Skeletal muscle satellite cell (primary cell): ENCODE measurements around the gene WDR13. TPM values are rescaled to one million over a fixed set of nuclear protein-coding genes. Genes with fewer than 3 reads are reported as not detected.
"Not testable (repeated sequence)": the region's sequence is repeated elsewhere in the genome, so short reads cannot be mapped to it uniquely, and the experiment has no call there.

ENCODE experiments used
- H3K27me3 ChIP-seq: 2 replicates; pipeline ENCODE4 v1.7.0; 2013; ENCODE audit warnings: low read length; ENCODE audit not compliant: control insufficient read depth, insufficient read depth
- H3K36me3 ChIP-seq: 2 replicates; pipeline ENCODE4 v1.7.0; 2013; ENCODE audit warnings: mild to moderate bottlenecking, control low read depth, low read length; ENCODE audit not compliant: insufficient read depth
- H3K4me1 ChIP-seq: 2 replicates; pipeline ENCODE4 v1.7.0; 2013; ENCODE audit warnings: low read length; ENCODE audit not compliant: control insufficient read depth, insufficient read depth
- H3K4me2 ChIP-seq: 2 replicates; pipeline ENCODE4 v1.7.0; 2013; ENCODE audit warnings: mild to moderate bottlenecking, low read length
- H3K4me3 ChIP-seq: 2 replicates; pipeline ENCODE4 v1.7.0; 2013; ENCODE audit warnings: low read length
- H3K9ac ChIP-seq: 2 replicates; pipeline ENCODE4 v1.7.0; 2013; ENCODE audit warnings: mild to moderate bottlenecking, low read depth, low read length, moderate library complexity
- H3K9me3 ChIP-seq: replicated peaks from 2 replicates; pipeline ENCODE4 v1.7.0; 2013; ENCODE audit warnings: mild to moderate bottlenecking, control low read depth, low read length
- small RNA-seq: library from RNA; depleted of rRNA; stranded (forward); fragments of <200 nt; gene quantifications from one replicate; pipeline ENCODE3, GENCODE V24; 2012

Gene WDR13

DNA sequence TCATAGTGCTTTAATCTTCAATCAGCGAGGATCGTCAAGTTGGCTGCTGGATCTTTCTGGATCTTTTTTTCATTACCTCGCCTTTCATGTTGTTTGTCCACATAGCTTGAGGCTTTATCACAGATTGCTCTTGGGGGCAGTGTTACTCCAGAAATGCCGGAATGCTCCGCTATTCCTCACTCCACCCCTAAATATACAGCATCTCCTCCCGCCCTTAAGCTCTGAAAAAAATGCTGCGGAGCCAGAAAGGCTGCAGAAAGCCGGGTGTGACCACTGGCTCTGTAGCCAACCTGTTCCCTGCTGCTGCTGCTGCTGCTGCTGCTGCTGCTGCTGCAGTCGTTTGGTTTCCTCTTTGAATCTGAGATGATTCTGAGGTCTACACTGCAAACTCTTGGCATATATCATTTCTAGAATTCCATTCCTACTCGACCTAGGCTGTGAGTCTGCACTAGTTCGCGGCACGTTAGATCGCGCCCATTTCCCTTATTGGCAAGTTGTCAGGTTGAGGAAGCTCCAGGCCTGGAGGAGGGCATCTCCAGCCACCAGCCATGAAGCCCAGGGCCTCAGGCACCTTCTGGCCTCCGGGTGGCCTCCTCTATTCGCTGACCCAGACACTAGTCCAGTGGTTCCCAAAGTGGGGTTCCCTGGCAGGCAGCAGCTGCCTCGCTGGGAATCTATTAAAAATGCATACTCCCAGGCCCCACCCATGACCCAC lies 34.2 kb downstream of the WDR13 start:
- peak overlapping the region; percentile 19 for H3K9ac ChIP-seq
- H3K4me1 ChIP-seq, result no peaks in the 10 kb centered on the region
- H3K4me2 ChIP-seq, result peak overlapping the region; percentile 79
- H3K4me3 ChIP-seq, result no peak overlapping the region
- no peaks in the 10 kb centered on the region for H3K27me3 ChIP-seq
- H3K9me3 ChIP-seq, result no peaks in the 10 kb centered on the region
- H3K36me3 ChIP-seq, result no peaks in the 10 kb centered on the region

DNA sequence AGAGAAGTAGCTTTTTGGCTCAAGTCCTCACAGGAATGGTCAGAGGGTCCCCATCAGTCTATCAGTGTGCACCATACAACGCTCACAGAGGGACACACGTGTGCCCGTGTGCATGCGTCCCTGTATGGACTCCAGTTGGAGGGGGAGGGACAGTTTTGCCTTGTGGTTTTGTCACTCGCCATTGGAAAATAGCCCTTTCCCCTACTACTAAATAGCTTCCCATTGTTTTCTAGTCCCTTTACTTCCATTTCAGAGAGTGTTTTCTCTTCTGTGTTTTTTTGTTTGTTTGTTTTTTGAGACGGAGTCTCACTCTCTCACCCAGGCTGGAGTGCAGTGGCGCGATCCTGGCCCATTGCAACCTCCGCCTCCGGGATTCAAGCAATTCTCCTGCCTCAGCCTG lies 34.9 kb downstream of the WDR13 start:
- no peaks in the 10 kb centered on the region for H3K36me3 ChIP-seq
- no peak overlapping the region for H3K4me3 ChIP-seq
- no peaks in the 10 kb centered on the region for H3K4me1 ChIP-seq
- H3K4me2 ChIP-seq, result no peak overlapping the region
- no peak overlapping the region for H3K9ac ChIP-seq
- no peaks in the 10 kb centered on the region for H3K9me3 ChIP-seq
- H3K27me3 ChIP-seq, result no peaks in the 10 kb centered on the region

DNA sequence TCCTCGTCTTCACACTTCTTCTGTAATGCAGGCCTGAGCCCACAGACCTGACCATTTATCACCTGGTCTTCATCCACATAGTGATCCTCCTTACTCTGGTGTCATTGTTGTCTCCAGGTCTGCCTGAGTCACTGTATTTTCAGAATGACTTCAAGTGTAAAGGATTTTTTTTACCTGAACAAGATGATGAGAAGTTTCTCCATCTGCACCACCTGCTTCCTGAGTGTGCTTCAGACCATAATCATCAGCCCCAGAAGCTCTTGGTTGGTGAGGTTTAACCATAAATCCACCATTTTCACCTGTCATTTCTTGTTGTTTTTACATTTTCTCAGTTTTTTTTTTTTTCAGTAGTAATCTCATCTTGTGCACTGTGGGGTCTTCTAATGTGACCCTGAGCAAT lies 39.0 kb downstream of the WDR13 start:
- no peaks in the 10 kb centered on the region for H3K4me1 ChIP-seq
- no peak overlapping the region for H3K4me2 ChIP-seq
- no peaks in the 10 kb centered on the region for H3K9me3 ChIP-seq
- H3K9ac ChIP-seq, result no peak overlapping the region
- H3K27me3 ChIP-seq, result no peaks in the 10 kb centered on the region
- H3K36me3 ChIP-seq, result no peaks in the 10 kb centered on the region
- H3K4me3 ChIP-seq, result no peak overlapping the region

DNA sequence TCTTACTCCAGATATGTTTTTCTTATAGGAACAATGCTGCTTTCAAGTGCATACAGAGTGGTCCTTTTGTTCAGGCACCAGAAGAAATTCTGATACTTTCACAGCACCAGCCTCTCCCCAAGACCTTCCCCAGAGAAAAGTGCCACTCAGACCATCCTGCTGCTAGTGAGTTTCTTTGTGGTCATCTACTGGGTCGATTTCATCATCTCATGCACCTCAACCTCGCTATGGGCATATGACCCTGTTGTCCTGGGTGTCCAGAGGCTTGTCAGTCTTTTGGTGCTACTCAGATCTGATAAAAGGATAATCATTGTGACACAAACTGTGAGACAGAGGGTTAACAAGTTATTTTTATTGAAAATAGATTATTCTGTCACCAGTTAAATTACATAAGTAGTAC lies 39.5 kb downstream of the WDR13 start:
- no peaks in the 10 kb centered on the region for H3K36me3 ChIP-seq
- no peaks in the 10 kb centered on the region for H3K27me3 ChIP-seq
- no peak overlapping the region for H3K9ac ChIP-seq
- no peaks in the 10 kb centered on the region for H3K4me1 ChIP-seq
- H3K4me3 ChIP-seq, result no peak overlapping the region
- H3K9me3 ChIP-seq, result no peaks in the 10 kb centered on the region
- no peak overlapping the region for H3K4me2 ChIP-seq

DNA sequence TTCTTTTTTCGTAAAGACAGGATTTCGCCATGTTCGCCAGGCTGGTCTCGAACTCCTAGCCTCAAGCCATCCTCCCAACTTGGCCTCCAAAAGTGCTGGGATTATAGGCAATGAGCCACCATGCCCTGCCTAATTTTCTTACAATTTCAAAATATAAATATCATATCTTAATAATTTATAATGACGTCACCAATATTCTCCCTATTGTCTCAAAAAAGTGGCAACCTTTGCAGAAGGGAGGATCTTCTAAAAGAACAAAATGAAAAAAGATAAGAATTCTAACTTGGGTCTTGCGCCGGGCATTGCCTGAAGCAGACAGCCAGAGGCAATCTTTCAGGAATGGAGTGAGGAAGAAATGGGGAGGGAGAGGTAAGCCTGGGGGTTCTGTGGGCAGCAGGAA lies 48.4 kb downstream of the WDR13 start:
- no peak overlapping the region for H3K4me2 ChIP-seq
- no peak overlapping the region for H3K9ac ChIP-seq
- no peaks in the 10 kb centered on the region for H3K4me1 ChIP-seq
- no peak overlapping the region for H3K4me3 ChIP-seq
- no peaks in the 10 kb centered on the region for H3K9me3 ChIP-seq
- no peaks in the 10 kb centered on the region for H3K36me3 ChIP-seq
- no peaks in the 10 kb centered on the region for H3K27me3 ChIP-seq

DNA sequence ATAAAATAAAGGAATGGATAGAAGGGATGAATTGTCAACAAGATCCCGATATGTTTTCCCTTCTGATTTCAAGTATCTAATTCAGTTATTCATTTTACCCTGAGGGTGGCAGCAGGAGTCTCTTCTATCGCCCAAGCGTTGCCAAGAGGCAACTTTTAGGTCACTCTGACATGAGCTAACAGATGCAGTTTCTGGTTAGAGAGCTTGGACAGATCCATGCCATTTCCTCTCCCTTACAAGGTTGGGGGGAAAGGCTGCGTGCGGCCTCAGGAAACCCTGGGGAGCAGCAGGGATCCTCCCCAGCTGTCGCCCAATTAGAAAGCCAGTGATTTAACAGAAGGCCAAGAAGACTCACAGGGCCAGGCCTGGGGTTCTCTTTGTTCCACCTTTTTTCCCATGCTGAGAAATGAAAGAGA lies 51.1 kb downstream of the WDR13 start:
- Histone ChIP-seq H3K4me3 (no peak overlapping the region), H3K9ac (no peak overlapping the region), H3K4me2 (no peak overlapping the region), H3K4me1 (no peaks in the 10 kb centered on the region), H3K36me3 (no peaks in the 10 kb centered on the region), H3K9me3 (no peaks in the 10 kb centered on the region), H3K27me3 (peaks cover 3% of the 10 kb centered on the region)

DNA sequence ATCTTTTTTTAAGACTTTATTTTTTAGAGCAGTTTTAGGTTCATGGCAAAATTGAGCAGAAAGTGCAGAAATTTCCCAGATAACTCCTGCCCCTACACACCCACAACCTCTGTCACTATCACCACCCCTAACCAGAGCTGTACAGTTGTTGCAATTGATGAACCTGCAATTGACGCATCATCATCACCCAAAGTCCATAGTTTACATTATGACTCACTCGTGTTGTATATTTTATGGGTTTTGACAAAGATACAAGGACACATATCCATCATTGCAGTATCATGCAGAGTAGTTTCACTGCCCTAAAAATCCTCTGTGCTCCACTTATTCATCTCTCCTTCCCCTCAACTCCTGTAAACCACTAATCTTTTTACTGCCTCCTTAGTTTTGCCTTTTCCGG lies 51.8 kb downstream of the WDR13 start:
- no peak overlapping the region for H3K4me2 ChIP-seq
- H3K9ac ChIP-seq, result no peak overlapping the region
- no peaks in the 10 kb centered on the region for H3K9me3 ChIP-seq
- H3K4me3 ChIP-seq, result no peak overlapping the region
- H3K36me3 ChIP-seq, result no peaks in the 10 kb centered on the region
- peaks cover 7% of the 10 kb centered on the region for H3K27me3 ChIP-seq
- H3K4me1 ChIP-seq, result no peaks in the 10 kb centered on the region

DNA sequence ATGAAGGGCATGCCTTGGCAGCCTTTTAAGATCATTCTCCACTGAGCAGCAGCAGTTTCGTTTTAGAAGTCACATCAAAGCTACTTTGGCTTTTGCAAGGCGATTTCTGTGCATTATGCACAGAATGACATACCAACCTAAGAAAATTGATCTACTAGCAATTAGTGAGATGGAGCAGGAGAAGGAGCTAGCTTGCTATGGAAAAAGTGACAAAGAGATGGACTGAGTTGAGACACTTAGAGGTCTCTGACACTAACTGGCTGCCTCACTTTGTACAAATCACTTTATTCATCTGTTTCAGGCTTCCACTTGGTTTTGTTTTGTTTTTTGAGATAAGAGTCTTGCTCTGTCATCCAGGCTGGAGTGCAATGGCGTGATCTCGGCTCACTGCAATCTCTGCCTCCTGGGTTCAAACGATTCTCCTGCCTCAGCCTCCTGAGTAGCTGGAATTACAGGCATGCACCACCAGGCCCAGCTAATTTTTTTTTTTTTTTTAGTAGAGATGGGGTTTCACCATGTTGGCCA lies 54.8 kb downstream of the WDR13 start:
- H3K9me3 ChIP-seq, H3K4me2 ChIP-seq, H3K9ac ChIP-seq, H3K4me3 ChIP-seq, H3K4me1 ChIP-seq, H3K36me3 ChIP-seq: not testable (repeated sequence)
- H3K27me3 ChIP-seq, result peaks cover 11% of the 10 kb centered on the region

DNA sequence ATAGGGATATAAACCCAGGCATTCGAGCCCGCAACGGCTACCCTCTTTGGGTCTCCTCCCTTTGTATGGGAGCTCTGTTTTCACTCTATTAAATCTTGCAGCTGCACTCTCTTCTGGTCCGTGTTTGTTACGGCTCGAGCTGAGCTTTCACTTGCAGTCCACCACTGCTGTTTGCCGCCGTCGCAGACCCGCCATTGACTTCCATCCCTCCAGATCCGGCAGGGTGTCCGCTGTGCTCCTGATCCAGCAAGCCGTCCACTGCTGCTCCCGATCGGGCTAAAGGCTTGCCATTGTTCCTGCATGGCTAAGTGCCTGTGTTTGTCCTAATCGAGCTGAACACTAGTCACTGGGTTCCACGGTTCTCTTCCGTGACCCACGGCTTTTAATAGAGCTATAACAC lies 57.5 kb downstream of the WDR13 start:
- H3K4me3 ChIP-seq, result not testable (repeated sequence)

More for the DNA sequence above, 57.5 kb downstream of the WDR13 start:
- not testable (repeated sequence) for H3K4me1 ChIP-seq, H3K9ac ChIP-seq, H3K9me3 ChIP-seq, H3K4me2 ChIP-seq, H3K36me3 ChIP-seq
- peaks cover 11% of the 10 kb centered on the region for H3K27me3 ChIP-seq

Small RNA genes within 50 kb of the gene (small RNA-seq; reads per million reads assigned to genes)
- not detected for gene MRPL32P1
